ENCODE results near the gene HAPLN2. TPM values are rescaled to one million over a fixed set of nuclear protein-coding genes. Genes with fewer than 3 reads are reported as not detected.
"Not testable (repeated sequence)": the region's sequence is repeated elsewhere in the genome, so short reads cannot be mapped to it uniquely, and the experiment has no call there.

Gene HAPLN2
- total and polyA plus RNA-seq, 8 donors: 0.38 to 0.46 TPM; not detected in 6

GRCh38 chr1:156586323-156586722 lies 32.9 kb upstream of the HAPLN2 start:
- Histone ChIP-seq H3K4me1 (peaks cover 0 to 5% (median 0%) of the 10 kb centered on the region in 3 donors), H3K9me3 (no peaks in the 10 kb centered on the region), H3K27me3 (no peaks in the 10 kb centered on the region), H3K4me3 (no peak overlapping the region), H3K36me3 (no peaks in the 10 kb centered on the region), H3K27ac (no peak overlapping the region)
- FAIRE-seq: no peak
- DNase-seq: peak in 1 of 6 donors; percentile 20
- no peak for ATAC-seq
- intact Hi-C loops (cut with DNase I): no loop called here
- no peak for TF ChIP-seq CTCF (IDR thresholded peaks at IDR 0.05)
- WGBS, 2 donors: 54 to 66% methylated on average over 4 of the region's 4 CpGs

DNA sequence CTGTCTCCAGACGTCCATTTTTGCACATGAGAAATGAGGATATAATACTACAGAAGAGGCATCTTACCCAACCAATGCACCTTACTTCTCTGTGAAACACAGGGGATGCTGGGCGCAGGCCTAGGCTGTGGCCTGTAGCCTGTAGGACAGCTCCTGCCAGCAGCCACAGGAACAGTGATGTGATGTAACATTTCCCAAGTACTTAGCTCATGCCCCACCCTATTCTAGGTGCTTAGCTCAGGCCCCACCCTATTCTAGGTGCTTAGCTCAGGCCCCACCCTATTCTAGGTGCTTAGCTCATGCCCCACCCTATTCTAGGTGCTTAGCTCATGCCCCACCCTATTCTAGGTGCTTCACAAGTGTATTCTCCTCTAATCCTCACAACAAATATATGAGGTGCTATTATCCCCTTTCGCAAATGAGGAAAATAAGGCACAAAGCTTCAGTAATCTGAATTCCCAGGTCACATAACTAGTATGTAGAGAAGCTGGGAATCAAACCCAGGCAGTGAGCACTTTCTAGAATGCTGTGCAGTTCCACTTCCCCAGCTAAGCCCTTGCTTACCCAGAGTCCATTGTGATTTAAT lies 32.2 kb upstream of the HAPLN2 start:
- 78 to 87% methylated on average over 3 of the region's 3 CpGs for WGBS, 2 donors
- no peak overlapping the region for H3K4me3 ChIP-seq
- DNase-seq (no peak), ATAC-seq (no peak), FAIRE-seq (no peak)
- no peaks in the 10 kb centered on the region for H3K9me3 ChIP-seq
- no peak for TF ChIP-seq CTCF (IDR thresholded peaks at IDR 0.05)
- H3K27me3 ChIP-seq: no peaks in the 10 kb centered on the region
- no peak overlapping the region for H3K27ac ChIP-seq
- peaks cover 0 to 5% (median 0%) of the 10 kb centered on the region in 3 donors for H3K4me1 ChIP-seq
- no peaks in the 10 kb centered on the region for H3K36me3 ChIP-seq
- intact Hi-C loops (cut with DNase I): no loop called here

DNA sequence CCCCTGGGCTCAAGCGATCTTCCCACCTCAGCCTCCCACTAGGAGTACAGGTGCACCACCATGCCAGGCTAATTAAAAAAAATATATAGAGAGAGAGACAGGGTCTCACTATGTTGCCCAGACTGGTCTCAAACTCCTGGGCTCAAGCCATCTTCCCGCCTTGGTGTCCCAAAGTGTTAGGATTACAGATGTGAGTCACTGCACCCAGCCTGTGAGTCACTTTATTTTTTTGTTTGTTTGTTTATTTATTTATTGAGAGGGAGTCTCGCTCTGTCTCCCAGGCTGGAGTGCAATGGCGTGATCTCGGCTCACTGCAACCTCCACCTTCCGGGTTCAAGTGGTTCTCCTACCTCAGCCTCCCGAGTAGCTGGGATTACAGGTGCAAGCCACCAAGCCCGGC lies 31.3 kb upstream of the HAPLN2 start:
- intact Hi-C loops (cut with DNase I); DNase-seq: not testable (repeated sequence)

DNA sequence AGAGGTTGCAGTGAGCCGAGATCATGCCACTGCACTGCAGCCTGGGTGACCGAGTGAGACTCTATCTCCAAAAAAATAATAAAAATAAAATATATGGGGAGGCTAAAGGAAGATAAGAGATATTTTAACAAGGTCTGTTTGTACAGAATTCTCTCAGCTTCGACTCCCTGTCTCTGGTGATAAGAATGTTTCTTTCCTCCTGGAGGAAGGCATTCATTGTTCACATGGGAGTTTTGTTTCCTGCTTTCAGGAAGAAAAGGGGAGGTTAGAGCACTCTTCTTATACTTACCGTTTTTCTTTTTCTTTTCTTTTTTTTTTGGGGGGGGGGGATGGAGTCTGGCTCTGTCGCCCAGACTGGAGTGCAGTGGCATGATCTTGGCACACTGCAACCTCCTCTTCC lies 29.7 kb upstream of the HAPLN2 start:
- no peaks in the 10 kb centered on the region for H3K9me3 ChIP-seq
- intact Hi-C loops (cut with DNase I): no loop called here
- H3K27me3 ChIP-seq: no peaks in the 10 kb centered on the region
- no peak overlapping the region for H3K27ac ChIP-seq
- WGBS, 2 donors: 58 to 63% methylated on average over 5 of the region's 5 CpGs
- H3K4me3 ChIP-seq: no peak overlapping the region
- peaks cover 0 to 8% (median 4%) of the 10 kb centered on the region in 3 donors for H3K4me1 ChIP-seq
- FAIRE-seq: no peak
- no peak for TF ChIP-seq CTCF (IDR thresholded peaks at IDR 0.05)
- DNase-seq: no peak
- H3K36me3 ChIP-seq: no peaks in the 10 kb centered on the region
- ATAC-seq: no peak

More for the DNA sequence above, 31.3 kb upstream of the HAPLN2 start:
- not testable (repeated sequence) for H3K4me1 ChIP-seq, H3K27ac ChIP-seq, H3K27me3 ChIP-seq, H3K9me3 ChIP-seq, H3K4me3 ChIP-seq, ATAC-seq, FAIRE-seq, H3K36me3 ChIP-seq
- 78 to 87% methylated on average over 8 of the region's 8 CpGs for WGBS, 2 donors

GRCh38 chr1:156590326-156591180 lies 28.7 kb upstream of the HAPLN2 start:
- Histone ChIP-seq H3K4me1 (peaks cover 0 to 8% (median 4%) of the 10 kb centered on the region in 3 donors), H3K4me3 (peak overlapping the region in 2 of 4 donors; percentile 72 to 92), H3K36me3 (peaks cover 0 to 8% (median 0%) of the 10 kb centered on the region in 3 donors), H3K9me3 (no peaks in the 10 kb centered on the region), H3K27ac (peak overlapping the region in 2 of 4 donors; percentile 67 to 76), H3K27me3 (no peaks in the 10 kb centered on the region)
- DNase-seq: no peak
- intact Hi-C loops (cut with DNase I): no loop called here
- no peak for FAIRE-seq
- TF ChIP-seq CTCF (IDR thresholded peaks at IDR 0.05): no peak
- no peak for ATAC-seq
- WGBS, 2 donors: 83% methylated on average over 10 of the region's 10 CpGs
